Aorta (tissue), 5 donors: ENCODE data around the gene POFUT2. TPM values are rescaled to one million over a fixed set of nuclear protein-coding genes. Genes with fewer than 3 reads are reported as not detected.

Experiments
- ATAC-seq: fragments of 200-7000 bp; cut with Tn5 transposase; one replicate; pipeline ENCODE4 v1.9.1; 2022; ENCODE audit warnings: moderate library complexity; ENCODE audit not compliant: low FRiP score
- DNase-seq, 2 donors: peaks; one replicate each; pipeline ENCODE4 v3.0.0-alpha.2; 2020
- H3K27ac ChIP-seq, 2 donors: one replicate each; pipeline ENCODE4 v1.5.1; 2013; ENCODE audit warnings: low read length in 2 of 2, mild to moderate bottlenecking in 2 of 2, moderate library complexity in 2 of 2, control low read depth in 1 of 2, inconsistent platforms in 1 of 2, low read depth in 1 of 2
- H3K27me3 ChIP-seq, 2 donors: one replicate each; pipeline ENCODE4 v1.6.1; 2013; ENCODE audit warnings: control low read depth in 1 of 2, low read length in 1 of 2, mild to moderate bottlenecking in 1 of 2, moderate library complexity in 1 of 2; ENCODE audit not compliant: insufficient read depth in 2 of 2, control insufficient read depth in 1 of 2
- H3K36me3 ChIP-seq, 2 donors: one replicate each; pipeline ENCODE4 v1.6.1; 2013; ENCODE audit warnings: control low read depth in 1 of 2, low read length in 1 of 2, mild to moderate bottlenecking in 1 of 2; ENCODE audit not compliant: insufficient read depth in 2 of 2, control insufficient read depth in 1 of 2
- H3K4me1 ChIP-seq, 2 donors: one replicate each; pipeline ENCODE4 v1.6.1; 2013; ENCODE audit warnings: low read length in 2 of 2, control low read depth in 1 of 2, mild to moderate bottlenecking in 1 of 2, moderate library complexity in 1 of 2; ENCODE audit not compliant: insufficient read depth in 2 of 2, control insufficient read depth in 1 of 2
- H3K4me3 ChIP-seq, 2 donors: one replicate each; pipeline ENCODE4 v1.5.1; 2013; ENCODE audit warnings: low read length in 2 of 2, control low read depth in 1 of 2, mild to moderate bottlenecking in 1 of 2
- H3K9me3 ChIP-seq: one replicate; pipeline ENCODE4 v1.6.1; 2013; ENCODE audit warnings: mild to moderate bottlenecking, low read length; ENCODE audit not compliant: control insufficient read depth
- WGBS, 2 donors: extraction: QIAGEN DNeasy Blood & Tissue Kit; methylation state at CpG; one replicate each; pipeline ENCODE4 v1.1.7; 2013; 5-methylcytosine and 5-hydroxymethylcytosine counted together
- intact Hi-C, 2 donors: fragments of 100-400 bp; cut with DNase I; formaldehyde crosslinking; loops; one replicate each; pipeline versions ENCODE4 v1.14.2 to v1.15.0; 2022
- polyA plus RNA-seq, 2 donors: library from polyadenylated mRNA; stranded (reverse); fragments of 200-250 nt; gene quantifications; one replicate each; pipeline ENCODE4 v1.2.3, GENCODE V29; 2013
- total RNA-seq, 2 donors: library from RNA; stranded (reverse); fragmentation: NEBNext Ultra II Directional; extraction: Animal tissue kit (Norgen Biotek cat#: 25700); gene quantifications; one replicate each; pipeline ENCODE4 v1.2.1, GENCODE V29; 2021
- donor health status: healthy with polysubstance abuse.
- donor health status: Bipolar disorder and iron deficiency.
- donor health status: DM: no; HTN: no; CAD: no.
- donor health status: DM: no; HTN: no; CAD: no.
- donor health status: DM: yes; HTN: yes; CAD: no.

The POFUT2 gene
- total and polyA plus RNA-seq, 4 donors: 12.6 to 52.2 (median 42.4) TPM

GRCh38 chr21:45215213-45215612, 72.5 kb downstream of the POFUT2 start:
- Histone ChIP-seq H3K4me3 (no peak overlapping the region), H3K27me3 (no peaks in the 10 kb centered on the region), H3K4me1 (no peaks in the 10 kb centered on the region), H3K27ac (no peak overlapping the region), H3K36me3 (peaks cover 0 to 9% of the 10 kb centered on the region in 2 donors), H3K9me3 (no peaks in the 10 kb centered on the region)
- intact Hi-C loops: no loop called here
- ATAC-seq (no peak), DNase-seq (no peak)
- 53% methylated on average over 2 of the region's 2 CpGs for WGBS, 2 donors

Other genes with a start within 250 kb of the POFUT2 start
- gene ADARB1, start 213.3 kb downstream of the POFUT2 start, total RNA-seq: 100 to 1,000 TPM in 1 of 2 donors, 10 to 100 TPM in 1; 87.9 to 224 TPM
- 10 to 100 TPM; 54.7 to 93.3 TPM for gene ADARB1, start 213.3 kb downstream of the POFUT2 start, polyA plus RNA-seq
- gene COL18A1, start 117.3 kb upstream of the POFUT2 start, total RNA-seq: 100 to 1,000 TPM; 289 to 301 TPM
- 100 to 1,000 TPM in 1 of 2 donors, 10 to 100 TPM in 1; 97.3 to 963 TPM for gene COL18A1, start 117.3 kb upstream of the POFUT2 start, polyA plus RNA-seq